ENCODE measurements around the gene AZI2.

- TF ChIP-seq, protein P1, sequence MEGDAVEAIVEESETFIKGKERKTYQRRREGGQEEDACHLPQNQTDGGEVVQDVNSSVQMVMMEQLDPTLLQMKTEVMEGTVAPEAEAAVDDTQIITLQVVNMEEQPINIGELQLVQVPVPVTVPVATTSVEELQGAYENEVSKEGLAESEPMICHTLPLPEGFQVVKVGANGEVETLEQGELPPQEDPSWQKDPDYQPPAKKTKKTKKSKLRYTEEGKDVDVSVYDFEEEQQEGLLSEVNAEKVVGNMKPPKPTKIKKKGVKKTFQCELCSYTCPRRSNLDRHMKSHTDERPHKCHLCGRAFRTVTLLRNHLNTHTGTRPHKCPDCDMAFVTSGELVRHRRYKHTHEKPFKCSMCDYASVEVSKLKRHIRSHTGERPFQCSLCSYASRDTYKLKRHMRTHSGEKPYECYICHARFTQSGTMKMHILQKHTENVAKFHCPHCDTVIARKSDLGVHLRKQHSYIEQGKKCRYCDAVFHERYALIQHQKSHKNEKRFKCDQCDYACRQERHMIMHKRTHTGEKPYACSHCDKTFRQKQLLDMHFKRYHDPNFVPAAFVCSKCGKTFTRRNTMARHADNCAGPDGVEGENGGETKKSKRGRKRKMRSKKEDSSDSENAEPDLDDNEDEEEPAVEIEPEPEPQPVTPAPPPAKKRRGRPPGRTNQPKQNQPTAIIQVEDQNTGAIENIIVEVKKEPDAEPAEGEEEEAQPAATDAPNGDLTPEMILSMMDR (IDR thresholded peaks at IDR 0.05; ENCODE audit: low read length): peak; percentile 71
- TF ChIP-seq EZH2 (IDR thresholded peaks at IDR 0.05; ENCODE audit: borderline replicate concordance, low read length): no peak
Observed at GRCh38 chr3:28328188-28329151, 20.2 kb downstream of the AZI2 start.
